NB4 (cell line): ENCODE results near the gene PWP2.

Source experiments
- CTCF ChIP-seq: IDR thresholded peaks from one replicate; pipeline ENCODE4 v1.5.1; 2012; ENCODE audit warnings: low read depth, low read length
- MAX ChIP-seq: IDR thresholded peaks from 2 replicates; pipeline ENCODE4 v1.6.1; 2011; ENCODE audit warnings: low read depth, low read length
- POLR2A ChIP-seq: IDR thresholded peaks from 2 replicates; pipeline ENCODE4 v1.6.1; 2011; ENCODE audit warnings: mild to moderate bottlenecking; ENCODE audit not compliant: insufficient read length; ENCODE audit errors: extremely low read depth

DNA sequence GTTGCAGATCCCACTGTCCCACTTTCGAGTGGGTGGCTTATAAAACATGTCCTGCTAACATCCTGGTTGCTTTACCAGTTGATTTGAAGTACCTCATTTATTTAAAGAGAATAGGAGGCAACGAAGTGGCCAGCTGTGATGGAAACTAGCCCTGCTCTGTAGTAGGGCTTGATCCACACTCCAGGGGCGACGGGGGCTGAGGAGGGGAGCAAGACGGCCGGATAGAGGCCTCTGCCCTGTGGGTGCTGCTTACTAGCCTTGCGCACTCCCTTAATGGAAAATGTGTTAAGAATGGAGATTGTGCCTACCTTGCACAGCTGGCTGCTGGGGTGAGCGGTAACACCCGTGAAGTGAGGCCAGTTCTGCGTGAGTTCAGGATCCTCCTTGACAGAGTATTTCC, 41.1 kb upstream of the PWP2 start:
- TF ChIP-seq CTCF (no peak), MAX (no peak), POLR2A (no peak)
